GM12878 (cell line): ENCODE results near the gene RIF1. TPM values are rescaled to one million over a fixed set of nuclear protein-coding genes. Genes with fewer than 3 reads are reported as not detected.

ENCODE experiments used
- ATAC-seq: fragments of 200-7000 bp; cut with Tn5 transposase; 3 replicates; pipeline ENCODE4 v1.9.1; 2020; ENCODE audit warnings: mild to moderate bottlenecking, moderate library complexity
- BruUV-seq: library from RNA; stranded (reverse); fragments of 400-500 nt; replicated peaks from 2 replicates; lab custom pipeline; 2021; lab: Mats Ljungman, UMichigan
- CTCF ChIA-PET: fragments of 300-600 bp; sonication (Branson Sonifier 250); formaldehyde crosslinking; extraction: SDS; loops from one replicate; lab custom pipeline; 2021; ENCODE audit warnings: inconsistent platforms; lab: Yijun Ruan, JAX
- POLR2A ChIA-PET: fragments of 350-600 bp; formaldehyde crosslinking; extraction: SDS; loops from one replicate; lab custom pipeline; 2021; ENCODE audit warnings: inconsistent platforms; lab: Charles Lee
- RAD21 ChIA-PET: fragments of 300-600 bp; sonication (Branson Sonifier 250); formaldehyde crosslinking; loops from one replicate; lab custom pipeline; 2023; ENCODE audit warnings: antibody characterized with exemption; ENCODE audit not compliant: unreplicated experiment; lab: Charles Lee
- SMC1A ChIA-PET: fragments of 300-600 bp; sonication (Branson Sonifier 250); formaldehyde crosslinking; loops from one replicate; lab custom pipeline; 2023; ENCODE audit not compliant: unreplicated experiment, uncharacterized antibody; lab: Charles Lee
- DNase-seq: peaks from one replicate; pipeline ENCODE4 v3.0.0-alpha.2; 2011; ENCODE audit warnings: low read depth, low spot score
- FAIRE-seq: peaks from 3 replicates; lab custom pipeline; 2011; peaks lifted over from hg19 to GRCh38; lab: Jason Lieb, UNC
- H2AFZ ChIP-seq: 2 replicates; pipeline ENCODE4 v1.6.0; 2011; ENCODE audit warnings: low read depth, low read length, control low read depth; ENCODE audit not compliant: control insufficient read depth
- H3K27ac ChIP-seq: 2 replicates; pipeline ENCODE4 v1.5.1; 2011; ENCODE audit warnings: control low read depth; ENCODE audit not compliant: control insufficient read depth, insufficient read depth
- H3K27me3 ChIP-seq, 2 experiments: replicated peaks in 1 of 2; 2 replicates each; pipeline versions ENCODE4 v1.6.0 to v1.6.1; 2011; ENCODE audit warnings: low read length in 1 of 2; ENCODE audit not compliant: control insufficient read depth in 2 of 2, insufficient read depth in 2 of 2
- H3K36me3 ChIP-seq, 2 experiments: 2 replicates each; pipeline ENCODE4 v1.5.1; 2011; ENCODE audit warnings: low read length in 1 of 2; ENCODE audit not compliant: control insufficient read depth in 2 of 2, insufficient read depth in 2 of 2
- H3K4me1 ChIP-seq: 2 replicates; pipeline ENCODE4 v1.6.1; 2011; ENCODE audit warnings: mild to moderate bottlenecking, low read length, moderate library complexity, mixed read lengths; ENCODE audit not compliant: control insufficient read depth, insufficient read depth
- H3K4me2 ChIP-seq: 2 replicates; pipeline ENCODE4 v1.6.0; 2011; ENCODE audit warnings: control low read depth; ENCODE audit not compliant: control insufficient read depth, insufficient read depth
- H3K4me3 ChIP-seq: fragments of 200-600 bp; sonication (generic); 2 replicates; pipeline ENCODE4 v1.5.1; 2016
- H3K79me2 ChIP-seq: 2 replicates; pipeline ENCODE4 v1.6.0; 2011; ENCODE audit warnings: low read length; ENCODE audit not compliant: control insufficient read depth, insufficient read depth
- H3K9ac ChIP-seq: 2 replicates; pipeline ENCODE4 v1.8.0; 2011; ENCODE audit warnings: low read length, control low read depth, mixed read lengths; ENCODE audit not compliant: control insufficient read depth, insufficient read depth
- H3K9me3 ChIP-seq: replicated peaks from 3 replicates; pipeline ENCODE4 v1.5.1; 2011; ENCODE audit warnings: mild to moderate bottlenecking, low read length; ENCODE audit not compliant: control insufficient read depth, insufficient read depth
- H4K20me1 ChIP-seq: 2 replicates; pipeline ENCODE4 v1.6.0; 2011; ENCODE audit not compliant: control insufficient read depth, insufficient read depth
- ATF2 ChIP-seq: IDR thresholded peaks from 2 replicates; pipeline ENCODE4 v1.6.1; 2012; ENCODE audit warnings: low read length, inconsistent platforms
- ATF7 ChIP-seq: fragments of 450-650 bp; IDR thresholded peaks from 2 replicates; pipeline ENCODE4 v1.6.1; 2016; ENCODE audit warnings: low read depth, mild to moderate bottlenecking
- CREB1 ChIP-seq: IDR thresholded peaks from 2 replicates; pipeline ENCODE4 v1.6.1; 2012; ENCODE audit warnings: low read depth, mild to moderate bottlenecking, inconsistent platforms
- CREM ChIP-seq: IDR thresholded peaks from 2 replicates; pipeline ENCODE4 v1.6.1; 2014; ENCODE audit warnings: antibody characterized with exemption, low read depth
- DPF2 ChIP-seq: fragments of 450-650 bp; IDR thresholded peaks from 2 replicates; pipeline ENCODE4 v1.6.1; 2017; ENCODE audit warnings: mild to moderate bottlenecking
- EED ChIP-seq: sonication (generic); IDR thresholded peaks from 2 replicates; pipeline ENCODE4 v1.6.1; 2016; ENCODE audit warnings: antibody characterized with exemption, low read depth
- EP300 ChIP-seq, 2 experiments: fragments of 150-350 bp in 1 of 2; IDR thresholded peaks; 2 replicates each; pipeline ENCODE4 v1.6.1; 2011 to 2012; ENCODE audit warnings: low read depth in 2 of 2, low read length in 2 of 2, borderline replicate concordance in 1 of 2, improper control_type of control experiment in 1 of 2, inconsistent platforms in 1 of 2; ENCODE audit not compliant: control insufficient read depth in 1 of 2
- FOXM1 ChIP-seq: IDR thresholded peaks from 2 replicates; pipeline ENCODE4 v1.6.1; 2012; ENCODE audit warnings: low read depth, mild to moderate bottlenecking, inconsistent platforms, low read length, moderate library complexity
- IKZF1 ChIP-seq: fragments of 450-650 bp; conservative IDR thresholded peaks from 2 replicates; pipeline ENCODE4 v1.6.1; 2017; ENCODE audit warnings: antibody characterized with exemption, mild to moderate bottlenecking
- IKZF2 ChIP-seq, 2 experiments: fragments of 450-650 bp; IDR thresholded peaks; 2 replicates each; pipeline ENCODE4 v1.6.1; 2017; ENCODE audit warnings: mild to moderate bottlenecking in 2 of 2, moderate library complexity in 2 of 2
- JUNB ChIP-seq: IDR thresholded peaks from 2 replicates; pipeline ENCODE4 v1.6.1; 2016; ENCODE audit warnings: antibody characterized with exemption, mild to moderate bottlenecking
- KAT2A ChIP-seq: conservative IDR thresholded peaks from 2 replicates; pipeline ENCODE4 v1.6.1; 2011; ENCODE audit warnings: low read depth, low read length; ENCODE audit not compliant: control insufficient read depth
- MTA3 ChIP-seq: IDR thresholded peaks from 2 replicates; pipeline ENCODE4 v1.6.1; 2012; ENCODE audit warnings: low read length, inconsistent platforms, borderline replicate concordance
- NFYB ChIP-seq: IDR thresholded peaks from 2 replicates; pipeline ENCODE4 v1.6.1; 2011; ENCODE audit warnings: low read depth, mild to moderate bottlenecking, low read length, improper control_type of control experiment, moderate library complexity; ENCODE audit not compliant: insufficient read depth
- RELA ChIP-seq: fragments of 450-650 bp; IDR thresholded peaks from 2 replicates; pipeline ENCODE4 v1.8.0; 2014; ENCODE audit warnings: borderline replicate concordance; ENCODE audit not compliant: partially characterized antibody
- RFX5 ChIP-seq: IDR thresholded peaks from 2 replicates; pipeline ENCODE4 v1.6.1; 2011; ENCODE audit warnings: low read depth, low read length, improper control_type of control experiment
- RUNX3 ChIP-seq: IDR thresholded peaks from 2 replicates; pipeline ENCODE4 v1.6.1; 2012; ENCODE audit warnings: low read length, inconsistent platforms
- SUZ12 ChIP-seq: fragments of 200-600 bp; sonication (generic); IDR thresholded peaks from one replicate; pipeline ENCODE4 v1.6.1; 2018; ENCODE audit warnings: antibody characterized with exemption, mild to moderate bottlenecking; ENCODE audit not compliant: unreplicated experiment
- TBL1XR1 ChIP-seq: IDR thresholded peaks from 2 replicates; pipeline ENCODE4 v1.6.1; 2012; ENCODE audit warnings: low read depth, low read length, improper control_type of control experiment
- YY1 ChIP-seq: IDR thresholded peaks from 2 replicates; pipeline ENCODE4 v1.6.1; 2011; ENCODE audit warnings: low read depth, mild to moderate bottlenecking, low read length
- WGBS: methylation state at CpG from one replicate; pipeline ENCODE4 v1.1.6; 2016; ENCODE audit warnings: low lambda C conversion rate; ENCODE audit not compliant: insufficient replicate concordance, insufficient coverage; ENCODE audit errors: missing lambda C conversion rate; 5-methylcytosine and 5-hydroxymethylcytosine counted together
- in situ Hi-C: fragments of 300-500 bp; cut with MboI; formaldehyde crosslinking; loops from 9 replicates; pipeline ENCODE4 v1.14.3; 2018; ENCODE audit warnings: mixed read lengths
- intact Hi-C: fragments of 100-400 bp; cut with micrococcal nuclease; formaldehyde crosslinking; loops from one replicate; pipeline ENCODE4 v1.14.2; 2022; ENCODE audit not compliant: unreplicated experiment
- polyA plus RNA-seq, 11 experiments: library from polyadenylated mRNA; depleted of rRNA in 4 of 11; unstranded in 6 of 11; stranded (reverse) in 5 of 11; fragments of >200 nt; fragmentation: Nextera tagmentation in 4 of 11; fragmentation: Illumina TruSeq in 1 of 11; extraction: Ambion mirVana in 4 of 11; extraction: Trizol in 1 of 11; gene quantifications; 1 replicate in 1 of 11; 2 replicates in 10 of 11; pipeline versions ENCODE4 v1.2.1 to v1.2.3, GENCODE V29; 2011 to 2016; ENCODE audit warnings: inconsistent platforms in 2 of 11, missing spikeins in 2 of 11, low read depth in 1 of 11
- total RNA-seq, 4 experiments: library from RNA; depleted of rRNA in 3 of 4; stranded (reverse); fragments of >200 nt in 3 of 4; fragmentation: Illumina TruSeq in 1 of 4; extraction: Trizol in 1 of 4; gene quantifications; 2 replicates each; pipeline versions ENCODE4 v1.2.1 to v1.2.3, GENCODE V29; 2013 to 2021
- TF ChIP-seq, protein P1 (sequence below): fragments of 450-650 bp; IDR thresholded peaks from 2 replicates; pipeline ENCODE4 v1.6.1; 2017; ENCODE audit warnings: borderline replicate concordance
- TF ChIP-seq, protein P2 (sequence below): fragments of 450-650 bp; IDR thresholded peaks from 2 replicates; pipeline ENCODE4 v1.6.1; 2017; ENCODE audit warnings: low read depth, mild to moderate bottlenecking, moderate library complexity

The RIF1 gene
- total and polyA plus RNA-seq, 10 of the 15 experiments (the other 5 are each of a cell fraction or from before 2014, with no cell fraction given), result 6.3 to 63.2 (median 34.4) TPM

- H3K27me3 ChIP-seq, result no peaks in the 10 kb centered on the region
- BruUV-seq, result no TSS peak
- RAD21 ChIA-PET, result interaction anchor here (0.8 to 1.9 kb wide), 2 partner anchors 46 to 65 kb away, joined by 3 to 5 read pairs; partner anchors contain the start of gene RIF1
- peak overlapping the region; percentile 69 for H2AFZ ChIP-seq
- no peaks in the 10 kb centered on the region for H3K36me3 ChIP-seq
- DNase-seq, result peak; percentile 45
- no peak overlapping the region for H3K4me3 ChIP-seq
- in situ Hi-C loops, result no loop called here
- WGBS, result 13% methylated on average over 8 of the region's 8 CpGs
- no peaks in the 10 kb centered on the region for H3K79me2 ChIP-seq
- no peaks in the 10 kb centered on the region for H3K9me3 ChIP-seq
- ATAC-seq, result peak; percentile 88
- POLR2A ChIA-PET, result no interaction called here
- H4K20me1 ChIP-seq, result no peaks in the 10 kb centered on the region
- intact Hi-C loops, result loop anchor here (1.0 kb wide), 1 partner anchor 75 kb away; no protein-coding TSS in a partner anchor
- no peak overlapping the region for H3K27ac ChIP-seq
- CTCF ChIA-PET, result no interaction called here
- SMC1A ChIA-PET, result interaction anchor here (0.6 kb wide), 1 partner anchor 1147 kb away, joined by 5 read pairs; no protein-coding TSS in a partner anchor
- H3K4me1 ChIP-seq, result no peaks in the 10 kb centered on the region
- FAIRE-seq, result peak; percentile 92
- peak overlapping the region; percentile 54 for H3K4me2 ChIP-seq
- H3K9ac ChIP-seq, result no peak overlapping the region
- peak; percentile 79 for TF ChIP-seq CREM
- peak; percentile 23; the same call in 1 of the 2 replicates for TF ChIP-seq TBL1XR1
- no peak for TF ChIP-seq MTA3
- TF ChIP-seq RFX5, result no peak
- no peak for TF ChIP-seq KAT2A
- TF ChIP-seq EP300 (IDR thresholded peaks at IDR 0.05; ENCODE audit: borderline replicate concordance in 1 of 2, control insufficient read depth in 1 of 2, low read depth in 2 of 2, low read length in 2 of 2), result 0 out of 4 replicates have a peak, but pooled peaks of 1 of the 2 experiments have one; percentile 14
- TF ChIP-seq SUZ12, result no peak
- TF ChIP-seq IKZF1, result peak; percentile 64
- TF ChIP-seq YY1, result peak; percentile 72; the same call in 1 of the 2 replicates
- TF ChIP-seq FOXM1, result peak; percentile 64; the same call in 1 of the 2 replicates
- TF ChIP-seq, protein P1, sequence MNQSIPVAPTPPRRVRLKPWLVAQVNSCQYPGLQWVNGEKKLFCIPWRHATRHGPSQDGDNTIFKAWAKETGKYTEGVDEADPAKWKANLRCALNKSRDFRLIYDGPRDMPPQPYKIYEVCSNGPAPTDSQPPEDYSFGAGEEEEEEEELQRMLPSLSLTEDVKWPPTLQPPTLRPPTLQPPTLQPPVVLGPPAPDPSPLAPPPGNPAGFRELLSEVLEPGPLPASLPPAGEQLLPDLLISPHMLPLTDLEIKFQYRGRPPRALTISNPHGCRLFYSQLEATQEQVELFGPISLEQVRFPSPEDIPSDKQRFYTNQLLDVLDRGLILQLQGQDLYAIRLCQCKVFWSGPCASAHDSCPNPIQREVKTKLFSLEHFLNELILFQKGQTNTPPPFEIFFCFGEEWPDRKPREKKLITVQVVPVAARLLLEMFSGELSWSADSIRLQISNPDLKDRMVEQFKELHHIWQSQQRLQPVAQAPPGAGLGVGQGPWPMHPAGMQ, result no peak
- TF ChIP-seq DPF2, result 0 out of 2 replicates have a peak, but pooled peaks have one; percentile 30
- TF ChIP-seq, protein P2, sequence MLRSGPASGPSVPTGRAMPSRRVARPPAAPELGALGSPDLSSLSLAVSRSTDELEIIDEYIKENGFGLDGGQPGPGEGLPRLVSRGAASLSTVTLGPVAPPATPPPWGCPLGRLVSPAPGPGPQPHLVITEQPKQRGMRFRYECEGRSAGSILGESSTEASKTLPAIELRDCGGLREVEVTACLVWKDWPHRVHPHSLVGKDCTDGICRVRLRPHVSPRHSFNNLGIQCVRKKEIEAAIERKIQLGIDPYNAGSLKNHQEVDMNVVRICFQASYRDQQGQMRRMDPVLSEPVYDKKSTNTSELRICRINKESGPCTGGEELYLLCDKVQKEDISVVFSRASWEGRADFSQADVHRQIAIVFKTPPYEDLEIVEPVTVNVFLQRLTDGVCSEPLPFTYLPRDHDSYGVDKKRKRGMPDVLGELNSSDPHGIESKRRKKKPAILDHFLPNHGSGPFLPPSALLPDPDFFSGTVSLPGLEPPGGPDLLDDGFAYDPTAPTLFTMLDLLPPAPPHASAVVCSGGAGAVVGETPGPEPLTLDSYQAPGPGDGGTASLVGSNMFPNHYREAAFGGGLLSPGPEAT, result peak; percentile 50; the same call in 1 of the 2 replicates
- TF ChIP-seq CREB1, result peak; percentile 86
- peak; percentile 94 for TF ChIP-seq ATF7
- peak; percentile 63; the same call in 1 of the 2 replicates for TF ChIP-seq ATF2
- peak; percentile 71 for TF ChIP-seq RELA
- no peak for TF ChIP-seq NFYB
- TF ChIP-seq RUNX3, result peak; percentile 49; the same call in 1 of the 2 replicates
- peak in 1 of 2 experiments; percentile 57; a peak in 1 of 4 replicates for TF ChIP-seq IKZF2 (IDR thresholded peaks at IDR 0.05)
- TF ChIP-seq JUNB, result peak; percentile 22; the same call in 1 of the 2 replicates
- TF ChIP-seq EED, result peak; percentile 60
Observed at GRCh38 chr2:151363709-151364108, 46.0 kb upstream of the RIF1 start.
